GM21786 (cell line): Measurements from ENCODE around the gene GRIFIN.

Experiments used
- ATAC-seq: cut with Tn5 transposase; IDR thresholded peaks from one replicate; pipeline ENCODE4 v1.9.1; 2021; ENCODE audit not compliant: unreplicated experiment

Gene GRIFIN

GRCh38 chr7:2499181-2499580 is 23.0 kb upstream of the GRIFIN start:
- ATAC-seq: no peak

GRCh38 chr7:2498708-2499107 is 22.5 kb upstream of the GRIFIN start:
- no peak for ATAC-seq

GRCh38 chr7:2497500-2498336 is 21.5 kb upstream of the GRIFIN start:
- ATAC-seq: no peak

GRCh38 chr7:2497065-2497464 is 20.9 kb upstream of the GRIFIN start:
- ATAC-seq: no peak

- ATAC-seq: no peak
Measured at GRCh38 chr7:2496375-2496774, 20.2 kb upstream of the GRIFIN start.

- ATAC-seq: no peak
Measured at GRCh38 chr7:2495418-2496299, 19.5 kb upstream of the GRIFIN start.

GRCh38 chr7:2494191-2495130 is 18.3 kb upstream of the GRIFIN start:
- no peak for ATAC-seq

GRCh38 chr7:2493205-2494164 is 17.3 kb upstream of the GRIFIN start:
- no peak for ATAC-seq

GRCh38 chr7:2492038-2492437 is 15.8 kb upstream of the GRIFIN start:
- no peak for ATAC-seq

GRCh38 chr7:2490181-2490651 is 14.0 kb upstream of the GRIFIN start:
- ATAC-seq: no peak

GRCh38 chr7:2488681-2489080 is 12.5 kb upstream of the GRIFIN start:
- ATAC-seq: no peak

GRCh38 chr7:2488272-2488645 is 12.1 kb upstream of the GRIFIN start:
- no peak for ATAC-seq

GRCh38 chr7:2487586-2488271 is 11.5 kb upstream of the GRIFIN start:
- ATAC-seq: no peak

- no peak for ATAC-seq
Measured at GRCh38 chr7:2484868-2485267, 8.7 kb upstream of the GRIFIN start.

- no peak for ATAC-seq
Measured at GRCh38 chr7:2483494-2483893, 7.3 kb upstream of the GRIFIN start.

- no peak for ATAC-seq
Measured at GRCh38 chr7:2482725-2483451, 6.7 kb upstream of the GRIFIN start.

- ATAC-seq: no peak
Measured at GRCh38 chr7:2481195-2481594, 5.0 kb upstream of the GRIFIN start.

- no peak for ATAC-seq
Measured at GRCh38 chr7:2480070-2480408, 3.8 kb upstream of the GRIFIN start.
